Activated T-helper 17 cell treated with anti-CD3 and anti-CD28 coated beads, Interleukin-2, amount 50 U/mL, for 72 hours (primary cell): Measurements from ENCODE around the gene MARCO. TPM values are rescaled to one million over a fixed set of nuclear protein-coding genes. Genes with fewer than 3 reads are reported as not detected.

Experiments used
- ATAC-seq: fragments of 150-1000 bp; cut with Tn5 transposase; replicated peaks from 2 replicates; pipeline ENCODE4 v1.10.0; 2021; ENCODE audit warnings: mild to moderate bottlenecking, moderate library complexity
- H3K27ac Mint-ChIP-seq: one replicate; pipeline ENCODE4 v1.8.0; 2022; ENCODE audit warnings: mixed read lengths
- H3K27me3 Mint-ChIP-seq: one replicate; pipeline ENCODE4 v1.8.0; 2022; ENCODE audit warnings: mixed read lengths
- H3K36me3 Mint-ChIP-seq: one replicate; pipeline ENCODE4 v1.8.0; 2022; ENCODE audit warnings: low read depth, mild to moderate bottlenecking, mixed read lengths
- H3K4me1 Mint-ChIP-seq: one replicate; pipeline ENCODE4 v1.8.0; 2022; ENCODE audit warnings: mixed read lengths
- H3K4me3 Mint-ChIP-seq: one replicate; pipeline ENCODE4 v1.8.0; 2022; ENCODE audit warnings: mild to moderate bottlenecking, mixed read lengths
- H3K9me3 Mint-ChIP-seq: one replicate; pipeline ENCODE4 v1.8.0; 2022; ENCODE audit warnings: mixed read lengths
- total RNA-seq, 2 donors: library from RNA; stranded (reverse); gene quantifications; one replicate each; pipeline ENCODE4 v1.2.3, GENCODE V29; 2022

The MARCO gene
- total RNA-seq, 2 donors from 2014 or later, result not detected

- no peak for ATAC-seq
- Mint-ChIP-seq H3K27me3 (peaks cover 3% of the 10 kb centered on the region), H3K27ac (no peak overlapping the region), H3K9me3 (no peaks in the 10 kb centered on the region), H3K4me1 (no peaks in the 10 kb centered on the region), H3K4me3 (no peak overlapping the region), H3K36me3 (no peaks in the 10 kb centered on the region)
Observed at GRCh38 chr2:118913803-118914645, 28.0 kb upstream of the MARCO start.

- Mint-ChIP-seq H3K27ac (no peak overlapping the region), H3K4me3 (no peak overlapping the region), H3K36me3 (no peaks in the 10 kb centered on the region), H3K27me3 (no peaks in the 10 kb centered on the region), H3K4me1 (no peaks in the 10 kb centered on the region), H3K9me3 (no peaks in the 10 kb centered on the region)
- no peak for ATAC-seq
Observed at GRCh38 chr2:118914721-118915453, 27.1 kb upstream of the MARCO start.

GRCh38 chr2:118918017-118918416, 24.0 kb upstream of the MARCO start:
- no peak for ATAC-seq
- Mint-ChIP-seq H3K36me3 (no peaks in the 10 kb centered on the region), H3K4me1 (no peaks in the 10 kb centered on the region), H3K27ac (no peak overlapping the region), H3K9me3 (no peaks in the 10 kb centered on the region), H3K4me3 (no peak overlapping the region), H3K27me3 (peaks cover 6% of the 10 kb centered on the region)

- no peak for ATAC-seq
- Mint-ChIP-seq H3K27me3 (peaks cover 12% of the 10 kb centered on the region), H3K4me1 (no peaks in the 10 kb centered on the region), H3K36me3 (no peaks in the 10 kb centered on the region), H3K4me3 (no peak overlapping the region), H3K9me3 (no peaks in the 10 kb centered on the region), H3K27ac (no peak overlapping the region)
Observed at GRCh38 chr2:118921646-118922045, 20.3 kb upstream of the MARCO start.

GRCh38 chr2:118922254-118922653, 19.7 kb upstream of the MARCO start:
- no peaks in the 10 kb centered on the region for H3K9me3 Mint-ChIP-seq
- H3K36me3 Mint-ChIP-seq, result no peaks in the 10 kb centered on the region
- H3K4me3 Mint-ChIP-seq, result no peak overlapping the region
- peaks cover 12% of the 10 kb centered on the region for H3K27me3 Mint-ChIP-seq
- no peak overlapping the region for H3K27ac Mint-ChIP-seq
- no peaks in the 10 kb centered on the region for H3K4me1 Mint-ChIP-seq
- ATAC-seq, result no peak

- Mint-ChIP-seq H3K4me3 (no peak overlapping the region), H3K4me1 (no peaks in the 10 kb centered on the region), H3K27ac (no peak overlapping the region), H3K9me3 (no peaks in the 10 kb centered on the region), H3K27me3 (peaks cover 12% of the 10 kb centered on the region), H3K36me3 (no peaks in the 10 kb centered on the region)
- no peak for ATAC-seq
Observed at GRCh38 chr2:118923371-118923770, 18.6 kb upstream of the MARCO start.

- H3K9me3 Mint-ChIP-seq, result peaks cover 4% of the 10 kb centered on the region
- H3K27me3 Mint-ChIP-seq, result peaks cover 12% of the 10 kb centered on the region
- no peak overlapping the region for H3K27ac Mint-ChIP-seq
- H3K4me1 Mint-ChIP-seq, result no peaks in the 10 kb centered on the region
- no peak overlapping the region for H3K4me3 Mint-ChIP-seq
- ATAC-seq, result no peak
- no peaks in the 10 kb centered on the region for H3K36me3 Mint-ChIP-seq
Observed at GRCh38 chr2:118925476-118925875, 16.5 kb upstream of the MARCO start.

GRCh38 chr2:118925981-118926380, 16.0 kb upstream of the MARCO start:
- no peak overlapping the region for H3K4me3 Mint-ChIP-seq
- no peaks in the 10 kb centered on the region for H3K36me3 Mint-ChIP-seq
- peaks cover 4% of the 10 kb centered on the region for H3K9me3 Mint-ChIP-seq
- no peak overlapping the region for H3K27ac Mint-ChIP-seq
- H3K4me1 Mint-ChIP-seq, result no peaks in the 10 kb centered on the region
- peaks cover 12% of the 10 kb centered on the region for H3K27me3 Mint-ChIP-seq
- ATAC-seq, result no peak

- Mint-ChIP-seq H3K4me1 (no peaks in the 10 kb centered on the region), H3K4me3 (no peak overlapping the region), H3K27ac (no peak overlapping the region), H3K36me3 (no peaks in the 10 kb centered on the region), H3K9me3 (peaks cover 4% of the 10 kb centered on the region), H3K27me3 (no peaks in the 10 kb centered on the region)
- no peak for ATAC-seq
Observed at GRCh38 chr2:118929059-118929458, 12.9 kb upstream of the MARCO start.

GRCh38 chr2:118932949-118933348, 9.0 kb upstream of the MARCO start:
- Mint-ChIP-seq H3K36me3 (no peaks in the 10 kb centered on the region), H3K9me3 (peaks cover 4% of the 10 kb centered on the region), H3K4me1 (no peaks in the 10 kb centered on the region), H3K27ac (no peak overlapping the region), H3K27me3 (no peaks in the 10 kb centered on the region), H3K4me3 (no peak overlapping the region)
- ATAC-seq, result no peak

- no peaks in the 10 kb centered on the region for H3K9me3 Mint-ChIP-seq
- ATAC-seq, result no peak
Observed at GRCh38 chr2:118936306-118936705, 5.7 kb upstream of the MARCO start.

GRCh38 chr2:118936936-118937335, 5.1 kb upstream of the MARCO start:
- no peaks in the 10 kb centered on the region for H3K9me3 Mint-ChIP-seq
- H3K4me3 Mint-ChIP-seq, result no peak overlapping the region
- no peak overlapping the region for H3K27ac Mint-ChIP-seq
- no peak for ATAC-seq
- H3K27me3 Mint-ChIP-seq, result peaks cover 13% of the 10 kb centered on the region
- no peaks in the 10 kb centered on the region for H3K36me3 Mint-ChIP-seq
- H3K4me1 Mint-ChIP-seq, result peaks cover 4% of the 10 kb centered on the region

More at GRCh38 chr2:118936306-118936705, 5.7 kb upstream of the MARCO start:
- H3K4me1 Mint-ChIP-seq, result peaks cover 4% of the 10 kb centered on the region
- H3K36me3 Mint-ChIP-seq, result no peaks in the 10 kb centered on the region
- H3K27ac Mint-ChIP-seq, result no peak overlapping the region
- H3K27me3 Mint-ChIP-seq, result peaks cover 9% of the 10 kb centered on the region
- no peak overlapping the region for H3K4me3 Mint-ChIP-seq

GRCh38 chr2:118937817-118938216, 4.2 kb upstream of the MARCO start:
- ATAC-seq, result no peak
- no peaks in the 10 kb centered on the region for H3K36me3 Mint-ChIP-seq
- peaks cover 13% of the 10 kb centered on the region for H3K27me3 Mint-ChIP-seq
- peaks cover 4% of the 10 kb centered on the region for H3K4me1 Mint-ChIP-seq
- H3K27ac Mint-ChIP-seq, result no peak overlapping the region
- H3K4me3 Mint-ChIP-seq, result no peak overlapping the region
- H3K9me3 Mint-ChIP-seq, result no peaks in the 10 kb centered on the region

- Mint-ChIP-seq H3K4me1 (peaks cover 4% of the 10 kb centered on the region), H3K4me3 (no peak overlapping the region), H3K36me3 (no peaks in the 10 kb centered on the region), H3K27me3 (peaks cover 17% of the 10 kb centered on the region), H3K9me3 (no peaks in the 10 kb centered on the region), H3K27ac (no peak overlapping the region)
- no peak for ATAC-seq
Observed at GRCh38 chr2:118939994-118940393, 2.0 kb upstream of the MARCO start.

- no peak overlapping the region for H3K27ac Mint-ChIP-seq
- ATAC-seq, result no peak
- no peak overlapping the region for H3K4me3 Mint-ChIP-seq
- H3K4me1 Mint-ChIP-seq, result peaks cover 4% of the 10 kb centered on the region
- no peaks in the 10 kb centered on the region for H3K9me3 Mint-ChIP-seq
- peaks cover 17% of the 10 kb centered on the region for H3K27me3 Mint-ChIP-seq
- no peaks in the 10 kb centered on the region for H3K36me3 Mint-ChIP-seq
Observed at GRCh38 chr2:118940486-118941120, 1.4 kb upstream of the MARCO start.
